Heart left ventricle (tissue), 16 donors: ENCODE data around the gene CRYGN. TPM values are rescaled to one million over a fixed set of nuclear protein-coding genes. Genes with fewer than 3 reads are reported as not detected.
A peak's percentile ranks its signal among the peaks of the same experiment; 100 is the strongest.

Experiments
- ATAC-seq, 4 donors: fragments of 200-7000 bp; cut with Tn5 transposase; one replicate each; pipeline ENCODE4 v1.9.1; 2020 to 2022; ENCODE audit warnings: moderate library complexity in 4 of 4, mild to moderate bottlenecking in 3 of 4, moderate number of reproducible peaks in 1 of 4
- DNase-seq, 5 donors: peaks; one replicate each; pipeline ENCODE4 v3.0.0-alpha.2; 2020
- H3K27ac ChIP-seq, 12 donors: fragments of 200-600 bp; sonication (generic) in 4 of 12; one replicate each; pipeline versions ENCODE4 v1.5.0 to v1.8.0; 2016 to 2022; ENCODE audit warnings: mild to moderate bottlenecking in 2 of 12
- H3K27me3 ChIP-seq, 9 donors: fragments of 200-600 bp; sonication (generic) in 2 of 9; one replicate each; pipeline versions ENCODE4 v1.5.1 to v1.8.0; 2016 to 2022; ENCODE audit warnings: mild to moderate bottlenecking in 3 of 9
- H3K36me3 ChIP-seq, 9 donors: fragments of 200-600 bp; sonication (generic) in 2 of 9; one replicate each; pipeline versions ENCODE4 v1.5.0 to v1.8.0; 2018 to 2022; ENCODE audit warnings: mild to moderate bottlenecking in 2 of 9
- H3K4me1 ChIP-seq, 12 donors: fragments of 200-600 bp; sonication (generic) in 4 of 12; one replicate each; pipeline versions ENCODE4 v1.5.0 to v1.8.0; 2016 to 2022; ENCODE audit warnings: mild to moderate bottlenecking in 3 of 12
- H3K4me3 ChIP-seq, 12 donors: fragments of 200-600 bp; sonication (generic) in 4 of 12; one replicate each; pipeline versions ENCODE4 v1.5.0 to v1.8.0; 2017 to 2022; ENCODE audit warnings: mild to moderate bottlenecking in 9 of 12, moderate library complexity in 4 of 12
- H3K9me3 ChIP-seq, 12 donors: fragments of 200-600 bp; sonication (generic) in 4 of 12; one replicate each; pipeline versions ENCODE4 v1.5.0 to v1.8.0; 2016 to 2022; ENCODE audit warnings: mild to moderate bottlenecking in 1 of 12
- CTCF ChIP-seq, 12 donors: fragments of 200-600 bp; sonication (generic) in 4 of 12; IDR thresholded peaks; one replicate each; pipeline versions ENCODE4 v1.5.0 to v1.8.0; 2018 to 2022; ENCODE audit warnings: antibody characterized with exemption in 12 of 12, mild to moderate bottlenecking in 5 of 12
- POLR2A ChIP-seq, 2 donors: fragments of 450-650 bp; IDR thresholded peaks; one replicate each; pipeline ENCODE4 v1.6.1; 2017; ENCODE audit warnings: antibody characterized with exemption in 2 of 2, mild to moderate bottlenecking in 2 of 2, moderate library complexity in 2 of 2
- WGBS, 4 donors: extraction: QIAGEN DNeasy Blood & Tissue Kit in 2 of 4; methylation state at CpG; one replicate each; pipeline versions ENCODE4 v1.1.5 to v1.1.7; 2013 to 2018; 5-methylcytosine and 5-hydroxymethylcytosine counted together
- intact Hi-C, 10 donors: fragments of 100-400 bp; cut with DNase I; formaldehyde crosslinking; loops; one replicate each; pipeline versions ENCODE4 v1.11.1 to v1.14.2; 2022
- polyA plus RNA-seq, 2 donors: library from polyadenylated mRNA; stranded (reverse); fragments of 200-250 nt; gene quantifications; one replicate each; pipeline ENCODE4 v1.2.3, GENCODE V29; 2013
- total RNA-seq, 9 donors: library from RNA; depleted of rRNA in 2 of 9; stranded (reverse); fragments of >200 nt in 2 of 9; fragmentation: NEBNext Ultra II Directional in 3 of 9; extraction: Animal tissue kit (Norgen Biotek cat#: 25700) in 3 of 9; gene quantifications; one replicate each; pipeline versions ENCODE4 v1.1.0 to v1.2.4, GENCODE V29; 2016 to 2023
- donor health status: ischemic (EF 13 %, LVEDD 7.1; RV severe dilation, severe dysfunction).
- donor health status: healthy with polysubstance abuse.
- donor health status: DM: no; HTN: yes; CAD: no.
- donor health status: DM: no; HTN: no; CAD: no.
- donor health status: ischemic (EF 25% LVEDD 6.9; RV normal size, moderate dysfunction).
- donor health status: ischemic (EF 25% LVEDD 5.7; RV mildly dilated, moderate dysfunction).
- donor health status: healthy.
- donor health status: DM: yes; HTN: yes; CAD: no.
- donor health status: ischemic (EF 35%, LVEDD 5.7; RV mildly dilated, moderate dysfunction).
- donor health status: nonischemic (EF 11% LVEDD 7.7; RV severe dilation, severe dysfunction).
- donor health status: DM: yes; HTN: yes; CAD: no.
- donor health status: PGD.
- donor health status: ischemic (EF 29% LVEDD 5.4; RV normal size, mild dysfunction).
- donor health status: nonischemic (EF 23%, LVEDD 6.1; RV moderate dilation, normal function).

CRYGN gene
- total and polyA plus RNA-seq, 11 donors, result 0.50 to 0.52 TPM; not detected in 9

GRCh38 chr7:151428378-151429236, 11.3 kb downstream of the CRYGN start:
- ATAC-seq, result peak in 1 of 4 donors; percentile 6
- intact Hi-C loops, result no loop called here
- no peaks in the 10 kb centered on the region for H3K9me3 ChIP-seq
- no peaks in the 10 kb centered on the region for H3K36me3 ChIP-seq
- peaks cover 0 to 4% (median 0%) of the 10 kb centered on the region in 9 donors for H3K27me3 ChIP-seq
- DNase-seq, result no peak
- no peak overlapping the region for H3K4me3 ChIP-seq
- TF ChIP-seq POLR2A (IDR thresholded peaks at IDR 0.05), result no peak
- TF ChIP-seq CTCF (IDR thresholded peaks at IDR 0.05), result no peak
- WGBS, 4 donors, result 49 to 64% (median 60%) methylated on average over 12 to 13 of the region's 13 CpGs
- H3K27ac ChIP-seq, result peak overlapping the region in 1 of 12 donors; percentile 13
- H3K4me1 ChIP-seq, result peaks cover 0 to 22% (median 2%) of the 10 kb centered on the region in 12 donors

GRCh38 chr7:151427705-151428377, 12.1 kb downstream of the CRYGN start:
- H3K9me3 ChIP-seq, result no peaks in the 10 kb centered on the region
- DNase-seq (no peak), ATAC-seq (no peak)
- peaks cover 0 to 4% (median 0%) of the 10 kb centered on the region in 9 donors for H3K27me3 ChIP-seq
- H3K27ac ChIP-seq, result peak overlapping the region in 1 of 12 donors; percentile 6
- peaks cover 0 to 22% (median 2%) of the 10 kb centered on the region in 12 donors for H3K4me1 ChIP-seq
- intact Hi-C loops, result no loop called here
- no peaks in the 10 kb centered on the region for H3K36me3 ChIP-seq
- no peak overlapping the region for H3K4me3 ChIP-seq
- TF ChIP-seq CTCF (IDR thresholded peaks at IDR 0.05), result no peak
- no peak for TF ChIP-seq POLR2A (IDR thresholded peaks at IDR 0.05)
- 83 to 88% (median 85%) methylated on average over 7 to 10 of the region's 10 CpGs for WGBS, 4 donors

GRCh38 chr7:151426904-151427704, 12.8 kb downstream of the CRYGN start:
- TF ChIP-seq POLR2A (IDR thresholded peaks at IDR 0.05) (no peak), CTCF (IDR thresholded peaks at IDR 0.05) (no peak)
- Histone ChIP-seq H3K4me3 (peak overlapping the region in 1 of 12 donors; percentile 26), H3K36me3 (no peaks in the 10 kb centered on the region), H3K9me3 (no peaks in the 10 kb centered on the region), H3K27me3 (peaks cover 0 to 4% (median 0%) of the 10 kb centered on the region in 9 donors), H3K4me1 (peaks cover 0 to 22% (median 2%) of the 10 kb centered on the region in 12 donors), H3K27ac (peak overlapping the region in 4 of 12 donors; percentile 23 to 45 (median 35))
- ATAC-seq (peak in 1 of 4 donors; percentile 10), DNase-seq (no peak)
- 82 to 87% (median 85%) methylated on average over 22 to 23 of the region's 23 CpGs for WGBS, 4 donors
- intact Hi-C loops, result no loop called here
